Activated CD4-positive, alpha-beta memory T cell treated with anti-CD3 and anti-CD28 coated beads for 36 hours (primary cell): ENCODE results near the gene TMEM25. TPM values are rescaled to one million over a fixed set of nuclear protein-coding genes. Genes with fewer than 3 reads are reported as not detected.

Experiments
- total RNA-seq, 2 experiments: library from RNA; stranded (reverse); gene quantifications; one replicate each; pipeline ENCODE4 v1.2.3, GENCODE V29; 2021

Gene TMEM25
- total RNA-seq, 2 experiments from 2014 or later, result 9.5 to 13.0 TPM

Other genes starting within 250 kb of the TMEM25 start
- 100 to 1,000 TPM; 476 to 488 TPM for gene CD3E, start 226.5 kb upstream of the TMEM25 start, total RNA-seq
- 100 to 1,000 TPM; 321 to 346 TPM for gene CD3D, start 188.5 kb upstream of the TMEM25 start, total RNA-seq
- gene CD3G, start 186.8 kb upstream of the TMEM25 start, total RNA-seq, result 100 to 1,000 TPM; 137 to 138 TPM
- 10 to 100 TPM; 39.1 to 40.4 TPM for gene UBE4A, start 171.6 kb upstream of the TMEM25 start, total RNA-seq
- gene ATP5MG, start 129.6 kb upstream of the TMEM25 start, total RNA-seq, result 100 to 1,000 TPM; 298 to 306 TPM
- gene KMT2A, start 94.7 kb upstream of the TMEM25 start, total RNA-seq, result 10 to 100 TPM; 61.5 to 72.4 TPM
- gene TTC36, start 3.7 kb upstream of the TMEM25 start, total RNA-seq, result not detected
- 10 to 100 TPM; 16.0 to 17.1 TPM for gene IFT46, start 34.7 kb downstream of the TMEM25 start, total RNA-seq
- gene ARCN1, start 41.2 kb downstream of the TMEM25 start, total RNA-seq, result 100 to 1,000 TPM; 180 to 182 TPM
- 1 to 10 TPM; 2.0 to 2.4 TPM for gene PHLDB1, start 76.4 kb downstream of the TMEM25 start, total RNA-seq
- gene TREH, start 148.5 kb downstream of the TMEM25 start, total RNA-seq, result not detected